GM10266 (cell line): ENCODE measurements around the gene TSC1.

Source experiments
- DNase-seq: peaks from one replicate; pipeline ENCODE4 v3.0.0; 2012; ENCODE audit errors: extremely low spot score
- CTCF ChIP-seq: IDR thresholded peaks from 2 replicates; pipeline ENCODE4 v1.5.1; 2012; ENCODE audit warnings: mild to moderate bottlenecking, low read depth; ENCODE audit not compliant: control insufficient read depth, insufficient read depth; ENCODE audit errors: missing control alignments

TSC1 gene

GRCh38 chr9:132988244-132989013 is 44.0 kb upstream of the TSC1 start:
- no peak for DNase-seq
- TF ChIP-seq CTCF = no peak

- no peak for DNase-seq
- TF ChIP-seq CTCF = no peak
Observed at GRCh38 chr9:132986640-132987620, 42.5 kb upstream of the TSC1 start.

GRCh38 chr9:132986114-132986513 is 41.7 kb upstream of the TSC1 start:
- TF ChIP-seq CTCF = no peak
- DNase-seq = no peak

- TF ChIP-seq CTCF = no peak
- no peak for DNase-seq
Observed at GRCh38 chr9:132985489-132985888, 41.1 kb upstream of the TSC1 start.

GRCh38 chr9:132985071-132985350 is 40.6 kb upstream of the TSC1 start:
- no peak for DNase-seq
- no peak for TF ChIP-seq CTCF

GRCh38 chr9:132984202-132985070 is 40.0 kb upstream of the TSC1 start:
- no peak for DNase-seq
- TF ChIP-seq CTCF = no peak
